Gastrocnemius medialis (tissue), 4 donors: ENCODE data around the gene GRIN2A. TPM values are rescaled to one million over a fixed set of nuclear protein-coding genes. Genes with fewer than 3 reads are reported as not detected.

Source experiments
- ATAC-seq, 2 donors: fragments of 150-250 bp; one replicate each; pipeline ENCODE4 v1.9.1; 2016
- DNase-seq, 2 donors: peaks; one replicate each; pipeline ENCODE4 v3.0.0-alpha.2; 2019
- H3K27ac ChIP-seq, 4 donors: fragments of 200-600 bp; sonication (generic); 1 replicate in 1 of 4; 2 replicates in 3 of 4; pipeline ENCODE4 v1.5.1; 2016 to 2018; ENCODE audit warnings: mild to moderate bottlenecking in 2 of 4, moderate library complexity in 1 of 4
- H3K27me3 ChIP-seq, 3 donors: fragments of 200-600 bp; sonication (generic) in 2 of 3; 1 replicate in 1 of 3; 2 replicates in 2 of 3; pipeline versions ENCODE4 v1.5.1 to v1.6.0; 2016 to 2019; ENCODE audit warnings: mild to moderate bottlenecking in 1 of 3, moderate library complexity in 1 of 3
- H3K36me3 ChIP-seq, 2 donors: fragments of 200-600 bp; sonication (generic) in 1 of 2; one replicate each; pipeline ENCODE4 v1.5.1; 2017 to 2018
- H3K4me1 ChIP-seq, 2 donors: fragments of 200-600 bp; sonication (generic) in 1 of 2; one replicate each; pipeline ENCODE4 v1.5.1; 2016 to 2017; ENCODE audit warnings: mild to moderate bottlenecking in 2 of 2
- H3K4me3 ChIP-seq, 4 donors: fragments of 200-600 bp; sonication (generic) in 3 of 4; 1 replicate in 1 of 4; 2 replicates in 3 of 4; pipeline ENCODE4 v1.5.1; 2016 to 2019; ENCODE audit warnings: mild to moderate bottlenecking in 2 of 4
- H3K9me3 ChIP-seq, 3 donors: fragments of 200-600 bp; sonication (generic) in 2 of 3; 1 replicate in 1 of 3; 2 replicates in 2 of 3; pipeline ENCODE4 v1.5.1; 2016 to 2019
- POLR2A ChIP-seq, 2 donors: fragments of 450-650 bp; IDR thresholded peaks; one replicate each; pipeline ENCODE4 v1.6.1; 2017; ENCODE audit warnings: antibody characterized with exemption in 2 of 2, mild to moderate bottlenecking in 2 of 2, moderate library complexity in 2 of 2
- in situ Hi-C, 4 donors: fragments of 200-750 bp; cut with MboI; loops; one replicate each; pipeline versions ENCODE4 v1.15.0 to v1.8.0; 2017; ENCODE audit warnings: low sequenced_read_pairs in 4 of 4
- intact Hi-C: fragments of 100-400 bp; cut with DNase I; formaldehyde crosslinking; loops from one replicate; pipeline ENCODE4 v1.15.1; 2023; ENCODE audit warnings: low total_unique reads
- total RNA-seq, 4 donors: library from RNA; depleted of rRNA; stranded (reverse); fragments of >200 nt; gene quantifications; one replicate each; pipeline versions ENCODE4 v1.1.0 to v1.2.3, GENCODE V29; 2016
- TF ChIP-seq, protein P1 (sequence below), 5 experiments: fragments of 450-650 bp in 3 of 5; fragments of 200-600 bp in 2 of 5; sonication (generic) in 2 of 5; IDR thresholded peaks in 4 of 5; conservative IDR thresholded peaks in 1 of 5; 1 replicate in 4 of 5; 2 replicates in 1 of 5; pipeline ENCODE4 v1.5.1; 2016 to 2019; ENCODE audit warnings: antibody characterized with exemption in 5 of 5, mild to moderate bottlenecking in 3 of 5, moderate library complexity in 3 of 5

Gene GRIN2A
- total RNA-seq, 4 donors from 2014 or later = 0.13 to 0.87 TPM; not detected in 2

DNA sequence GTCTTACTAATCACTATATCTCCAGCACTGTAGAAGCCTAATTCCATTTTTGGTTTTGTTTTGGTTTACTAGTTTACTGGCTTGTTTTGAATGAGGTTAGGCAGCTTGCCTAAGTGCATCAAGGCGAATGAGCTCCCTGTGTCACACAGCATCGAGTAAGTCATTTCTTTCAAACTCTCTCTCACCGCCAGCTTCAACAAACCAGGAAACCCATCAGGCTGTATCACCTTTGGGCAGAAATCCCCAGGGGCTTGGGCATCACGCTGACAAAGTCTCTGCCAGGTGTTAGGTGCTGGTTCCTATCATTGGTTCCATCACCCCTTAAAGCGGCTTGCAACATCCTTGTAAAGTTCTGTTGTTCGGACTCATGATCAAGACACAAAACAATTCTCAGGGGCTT is 226.6 kb downstream of the GRIN2A start:
- in situ Hi-C loops (no loop called here), intact Hi-C loops (no loop called here)
- Histone ChIP-seq H3K4me3 (no peak overlapping the region), H3K27ac (no peak overlapping the region), H3K9me3 (no peaks in the 10 kb centered on the region), H3K36me3 (no peaks in the 10 kb centered on the region), H3K4me1 (no peaks in the 10 kb centered on the region), H3K27me3 (no peaks in the 10 kb centered on the region)
- TF ChIP-seq, protein P1, sequence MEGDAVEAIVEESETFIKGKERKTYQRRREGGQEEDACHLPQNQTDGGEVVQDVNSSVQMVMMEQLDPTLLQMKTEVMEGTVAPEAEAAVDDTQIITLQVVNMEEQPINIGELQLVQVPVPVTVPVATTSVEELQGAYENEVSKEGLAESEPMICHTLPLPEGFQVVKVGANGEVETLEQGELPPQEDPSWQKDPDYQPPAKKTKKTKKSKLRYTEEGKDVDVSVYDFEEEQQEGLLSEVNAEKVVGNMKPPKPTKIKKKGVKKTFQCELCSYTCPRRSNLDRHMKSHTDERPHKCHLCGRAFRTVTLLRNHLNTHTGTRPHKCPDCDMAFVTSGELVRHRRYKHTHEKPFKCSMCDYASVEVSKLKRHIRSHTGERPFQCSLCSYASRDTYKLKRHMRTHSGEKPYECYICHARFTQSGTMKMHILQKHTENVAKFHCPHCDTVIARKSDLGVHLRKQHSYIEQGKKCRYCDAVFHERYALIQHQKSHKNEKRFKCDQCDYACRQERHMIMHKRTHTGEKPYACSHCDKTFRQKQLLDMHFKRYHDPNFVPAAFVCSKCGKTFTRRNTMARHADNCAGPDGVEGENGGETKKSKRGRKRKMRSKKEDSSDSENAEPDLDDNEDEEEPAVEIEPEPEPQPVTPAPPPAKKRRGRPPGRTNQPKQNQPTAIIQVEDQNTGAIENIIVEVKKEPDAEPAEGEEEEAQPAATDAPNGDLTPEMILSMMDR (IDR thresholded peaks at IDR 0.05 in 4 of 5, conservative IDR thresholded peaks at IDR 0.05 in 1 of 5) = no peak
- TF ChIP-seq POLR2A (IDR thresholded peaks at IDR 0.05) = no peak
- DNase-seq (no peak), ATAC-seq (no peak)

DNA sequence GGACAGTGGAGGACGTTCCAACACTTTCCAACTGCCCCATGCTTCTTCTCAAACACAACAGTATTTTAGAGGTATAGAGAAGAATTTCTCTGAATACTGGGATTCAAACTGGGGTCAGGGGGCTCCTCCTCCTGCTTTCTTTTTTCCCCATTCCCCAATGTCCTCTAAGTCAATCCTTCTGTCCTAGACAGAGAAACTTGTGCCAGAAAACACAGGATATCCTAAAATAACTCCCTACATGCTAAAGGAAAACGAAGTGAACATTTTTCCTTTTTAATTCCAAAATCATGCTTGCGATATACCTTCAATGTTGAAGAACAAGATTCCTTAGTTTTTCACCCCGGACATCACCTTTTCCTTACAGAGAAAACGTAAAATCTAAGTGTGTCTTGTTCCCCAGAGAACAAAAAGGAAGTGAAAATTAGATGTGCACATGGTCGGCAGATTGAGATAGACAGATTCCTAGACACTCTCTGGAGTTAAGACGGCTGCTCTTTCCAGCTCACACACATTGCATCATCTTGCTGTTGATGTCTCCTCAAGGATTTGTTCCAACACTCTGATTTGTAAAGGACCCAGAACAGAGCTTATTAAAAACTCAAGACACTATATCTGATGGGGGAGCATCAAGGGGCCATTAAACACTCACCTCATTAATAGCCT is 228.2 kb downstream of the GRIN2A start:
- Histone ChIP-seq H3K4me1 (no peaks in the 10 kb centered on the region), H3K4me3 (no peak overlapping the region), H3K27me3 (no peaks in the 10 kb centered on the region), H3K27ac (no peak overlapping the region), H3K9me3 (no peaks in the 10 kb centered on the region), H3K36me3 (no peaks in the 10 kb centered on the region)
- intact Hi-C loops = no loop called here
- DNase-seq (no peak), ATAC-seq (no peak)
- in situ Hi-C loops = no loop called here
- TF ChIP-seq POLR2A (IDR thresholded peaks at IDR 0.05) = no peak
- TF ChIP-seq, protein P1 (IDR thresholded peaks at IDR 0.05 in 4 of 5, conservative IDR thresholded peaks at IDR 0.05 in 1 of 5) = no peak

GRCh38 chr16:9950658-9951057 is 231.6 kb downstream of the GRIN2A start:
- Histone ChIP-seq H3K27me3 (no peaks in the 10 kb centered on the region), H3K27ac (no peak overlapping the region), H3K4me3 (no peak overlapping the region), H3K4me1 (no peaks in the 10 kb centered on the region), H3K9me3 (no peaks in the 10 kb centered on the region), H3K36me3 (no peaks in the 10 kb centered on the region)
- no peak for TF ChIP-seq POLR2A (IDR thresholded peaks at IDR 0.05)
- TF ChIP-seq, protein P1 (IDR thresholded peaks at IDR 0.05 in 4 of 5, conservative IDR thresholded peaks at IDR 0.05 in 1 of 5) = no peak
- intact Hi-C loops (no loop called here), in situ Hi-C loops (no loop called here)
- DNase-seq (no peak), ATAC-seq (no peak)

- Histone ChIP-seq H3K36me3 (no peaks in the 10 kb centered on the region), H3K4me1 (no peaks in the 10 kb centered on the region), H3K9me3 (no peaks in the 10 kb centered on the region), H3K27me3 (no peaks in the 10 kb centered on the region), H3K27ac (no peak overlapping the region), H3K4me3 (no peak overlapping the region)
- TF ChIP-seq, protein P1 (IDR thresholded peaks at IDR 0.05 in 4 of 5, conservative IDR thresholded peaks at IDR 0.05 in 1 of 5) = no peak
- TF ChIP-seq POLR2A (IDR thresholded peaks at IDR 0.05) = no peak
- ATAC-seq (no peak), DNase-seq (no peak)
- in situ Hi-C loops = no loop called here
- intact Hi-C loops = no loop called here
These were observed 232.8 kb downstream of the GRIN2A start for GRCh38 chr16:9949396-9949795.

GRCh38 chr16:9948933-9949332 is 233.3 kb downstream of the GRIN2A start:
- ATAC-seq = no peak
- H3K4me1 ChIP-seq = no peaks in the 10 kb centered on the region
- H3K4me3 ChIP-seq = no peak overlapping the region
- no peak for DNase-seq
- no peak for TF ChIP-seq POLR2A (IDR thresholded peaks at IDR 0.05)
- TF ChIP-seq, protein P1 (IDR thresholded peaks at IDR 0.05 in 4 of 5, conservative IDR thresholded peaks at IDR 0.05 in 1 of 5) = no peak
- no peaks in the 10 kb centered on the region for H3K36me3 ChIP-seq
- no peak overlapping the region for H3K27ac ChIP-seq
- in situ Hi-C loops (no loop called here), intact Hi-C loops (no loop called here)
- H3K27me3 ChIP-seq = no peaks in the 10 kb centered on the region
- no peaks in the 10 kb centered on the region for H3K9me3 ChIP-seq
